ENCODE data around the gene SMCR8. TPM values are rescaled to one million over a fixed set of nuclear protein-coding genes. Genes with fewer than 3 reads are reported as not detected.

SMCR8 gene
- 10 to 100 TPM in 2 of 4 donors, 1 to 10 TPM in 2; 3.6 to 16.2 (median 10.1) TPM for total RNA-seq

GRCh38 chr17:18314731-18315561, at the start of gene SMCR8, which contains the start of gene TOP3A:
SMCR8 (plus strand) TSS chr17:18315293; CDS start chr17:18315790, 497 bp downstream.
TOP3A (minus strand) TSS chr17:18314994; CDS start chr17:18314778, 216 bp downstream.
- intact Hi-C loops (cut with DNase I; ENCODE audit: low total_unique reads): no loop called here
- peaks cover 18 to 33% of the 10 kb centered on the region in 2 donors for H3K4me1 ChIP-seq
- peak within 1 kb of the TSS; percentile 64 to 78 for H3K4me3 ChIP-seq
- peak in 1 of 2 donors; percentile 30 for TF ChIP-seq POLR2A (IDR thresholded peaks at IDR 0.05)
- TF ChIP-seq CTCF (IDR thresholded peaks at IDR 0.05): peak in 1 of 4 experiments; percentile 36
- H3K27ac ChIP-seq: peak within 1 kb of the TSS; percentile 84 to 89
- H3K9me3 ChIP-seq: no peaks in the 10 kb centered on the region
- H3K27me3 ChIP-seq: no peaks in the 10 kb centered on the region
- DNase-seq: peak; percentile 98
- no peaks in the 10 kb centered on the region for H3K36me3 ChIP-seq

- Histone ChIP-seq H3K27ac (no peak overlapping the region), H3K36me3 (no peaks in the 10 kb centered on the region), H3K27me3 (no peaks in the 10 kb centered on the region), H3K4me1 (peaks cover 0 to 4% of the 10 kb centered on the region in 2 donors), H3K9me3 (no peaks in the 10 kb centered on the region), H3K4me3 (no peak overlapping the region)
- TF ChIP-seq CTCF (IDR thresholded peaks at IDR 0.05): no peak
- TF ChIP-seq POLR2A (IDR thresholded peaks at IDR 0.05): no peak
- intact Hi-C loops (cut with DNase I; ENCODE audit: low total_unique reads): no loop called here
- no peak for DNase-seq
Observed at GRCh38 chr17:18267366-18267765, 47.7 kb upstream of the SMCR8 start.

GRCh38 chr17:18267927-18268711, 47.0 kb upstream of the SMCR8 start:
- H3K4me1 ChIP-seq: no peaks in the 10 kb centered on the region
- no peaks in the 10 kb centered on the region for H3K36me3 ChIP-seq
- no peaks in the 10 kb centered on the region for H3K9me3 ChIP-seq
- no peak overlapping the region for H3K27ac ChIP-seq
- no peak overlapping the region for H3K4me3 ChIP-seq
- intact Hi-C loops (cut with DNase I; ENCODE audit: low total_unique reads): no loop called here
- H3K27me3 ChIP-seq: no peaks in the 10 kb centered on the region
- TF ChIP-seq CTCF (IDR thresholded peaks at IDR 0.05) (no peak), POLR2A (IDR thresholded peaks at IDR 0.05) (no peak)
- no peak for DNase-seq

- no peak for DNase-seq
- H3K9me3 ChIP-seq: no peaks in the 10 kb centered on the region
- no peak for TF ChIP-seq POLR2A (IDR thresholded peaks at IDR 0.05)
- no peak for TF ChIP-seq CTCF (IDR thresholded peaks at IDR 0.05)
- H3K36me3 ChIP-seq: no peaks in the 10 kb centered on the region
- H3K4me3 ChIP-seq: no peak overlapping the region
- intact Hi-C loops (cut with DNase I; ENCODE audit: low total_unique reads): no loop called here
- no peaks in the 10 kb centered on the region for H3K4me1 ChIP-seq
- no peaks in the 10 kb centered on the region for H3K27me3 ChIP-seq
- no peak overlapping the region for H3K27ac ChIP-seq
Observed at GRCh38 chr17:18270046-18270931, 44.8 kb upstream of the SMCR8 start.

Data from uterus (tissue), 4 donors.